OCI-LY7 (cell line): ENCODE results near the gene PELI1.

ENCODE experiments used
- CTCF ChIP-seq: fragments of 200-600 bp; sonication (generic); conservative IDR thresholded peaks from 2 replicates; pipeline ENCODE4 v1.5.1; 2014; ENCODE audit warnings: mild to moderate bottlenecking, antibody characterized with exemption, low read length, moderate library complexity, mixed read lengths
- EZH2phosphoT487 ChIP-seq: fragments of 200-600 bp; sonication (generic); IDR thresholded peaks from 2 replicates; pipeline ENCODE4 v1.6.1; 2018; ENCODE audit warnings: low read depth, borderline replicate concordance, mild to moderate bottlenecking, mixed run types, antibody characterized with exemption, low read length, moderate library complexity, mixed read lengths

- TF ChIP-seq CTCF, result no peak
- TF ChIP-seq EZH2phosphoT487, result no peak
Observed at GRCh38 chr2:64115808-64116598, 28.2 kb downstream of the PELI1 start.
